ENCODE data around the gene SEC61A1.

DNA sequence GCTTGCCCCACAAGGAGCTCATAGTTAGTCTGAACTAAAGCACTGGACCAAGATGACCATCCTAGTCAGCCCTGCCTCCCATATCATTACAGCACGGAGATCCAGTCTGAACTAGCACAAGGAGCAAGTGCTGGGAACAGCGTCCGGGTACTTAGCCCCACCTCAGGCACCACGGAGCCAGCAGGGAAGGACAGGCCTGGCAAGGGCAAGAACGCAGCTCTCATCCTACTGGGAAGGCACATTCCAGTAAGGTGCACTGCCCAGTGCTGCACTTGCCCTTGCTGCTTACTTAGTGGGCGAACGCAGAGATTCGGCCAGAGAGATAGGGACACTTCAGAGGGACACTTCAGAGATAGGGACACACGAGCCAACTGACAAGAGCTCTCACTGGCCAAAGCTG, 27.6 kb downstream of the SEC61A1 start:
- TF ChIP-seq CTCF (IDR thresholded peaks at IDR 0.05), result no peak
- no peak for TF ChIP-seq POLR2A (IDR thresholded peaks at IDR 0.05)
- no peak for TF ChIP-seq POLR2AphosphoS5 (IDR thresholded peaks at IDR 0.05; ENCODE audit: insufficient read depth in 1 of 2, low read depth in 1 of 2)

Measured in vagina (tissue), 2 donors.